ENCODE data around the gene DGAT2.

The DGAT2 gene

GRCh38 chr11:75814363-75814676 lies 45.7 kb downstream of the DGAT2 start:
- no peak for TF ChIP-seq ZFX (IDR thresholded peaks at IDR 0.05)
- TF ChIP-seq CTCF (conservative IDR thresholded peaks at IDR 0.05): no peak
- peak overlapping the region; percentile 68 for H3K27ac ChIP-seq

DNA sequence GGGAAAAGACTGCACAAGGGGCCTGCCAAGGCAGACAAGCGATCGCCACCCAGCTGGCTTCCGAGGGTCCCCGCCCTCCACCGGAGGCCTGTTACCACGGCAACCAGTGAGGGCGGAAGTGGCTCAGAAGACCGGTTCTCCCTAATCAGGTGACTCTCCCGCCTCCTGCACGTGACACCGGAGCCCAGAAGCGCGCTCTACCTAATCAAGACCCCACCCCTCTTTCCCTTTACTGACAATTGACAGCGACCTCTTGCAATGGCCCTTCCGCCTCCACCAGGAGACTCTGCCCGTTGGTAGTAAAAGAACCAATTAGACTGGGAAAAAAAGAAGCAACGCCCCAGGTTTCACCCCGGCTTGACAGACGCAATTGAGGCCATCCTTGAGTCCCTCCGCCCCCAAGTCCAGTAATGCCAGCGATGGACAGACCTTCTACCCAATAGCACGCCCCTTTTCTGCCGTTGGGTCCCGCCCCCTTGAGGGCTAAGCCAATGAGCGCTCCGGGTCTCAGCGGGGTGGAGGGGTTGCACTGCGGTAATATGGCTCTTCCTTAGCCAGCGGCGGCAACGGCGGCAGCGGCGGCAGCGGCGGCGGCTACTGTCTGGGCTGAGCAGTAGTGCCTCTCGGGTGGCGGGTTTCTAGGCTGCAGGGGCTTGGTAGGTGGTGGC lies 46.2 kb downstream of the DGAT2 start, which contains the start of gene UVRAG:
UVRAG (plus strand) TSS at position 534 of the 668 bp plus-strand sequence. CDS start 198 bp downstream, outside the sequence.
- TF ChIP-seq CTCF (conservative IDR thresholded peaks at IDR 0.05): no peak
- no peak for TF ChIP-seq ZFX (IDR thresholded peaks at IDR 0.05)
- peak within 1 kb of the TSS; percentile 68 for H3K27ac ChIP-seq

DNA sequence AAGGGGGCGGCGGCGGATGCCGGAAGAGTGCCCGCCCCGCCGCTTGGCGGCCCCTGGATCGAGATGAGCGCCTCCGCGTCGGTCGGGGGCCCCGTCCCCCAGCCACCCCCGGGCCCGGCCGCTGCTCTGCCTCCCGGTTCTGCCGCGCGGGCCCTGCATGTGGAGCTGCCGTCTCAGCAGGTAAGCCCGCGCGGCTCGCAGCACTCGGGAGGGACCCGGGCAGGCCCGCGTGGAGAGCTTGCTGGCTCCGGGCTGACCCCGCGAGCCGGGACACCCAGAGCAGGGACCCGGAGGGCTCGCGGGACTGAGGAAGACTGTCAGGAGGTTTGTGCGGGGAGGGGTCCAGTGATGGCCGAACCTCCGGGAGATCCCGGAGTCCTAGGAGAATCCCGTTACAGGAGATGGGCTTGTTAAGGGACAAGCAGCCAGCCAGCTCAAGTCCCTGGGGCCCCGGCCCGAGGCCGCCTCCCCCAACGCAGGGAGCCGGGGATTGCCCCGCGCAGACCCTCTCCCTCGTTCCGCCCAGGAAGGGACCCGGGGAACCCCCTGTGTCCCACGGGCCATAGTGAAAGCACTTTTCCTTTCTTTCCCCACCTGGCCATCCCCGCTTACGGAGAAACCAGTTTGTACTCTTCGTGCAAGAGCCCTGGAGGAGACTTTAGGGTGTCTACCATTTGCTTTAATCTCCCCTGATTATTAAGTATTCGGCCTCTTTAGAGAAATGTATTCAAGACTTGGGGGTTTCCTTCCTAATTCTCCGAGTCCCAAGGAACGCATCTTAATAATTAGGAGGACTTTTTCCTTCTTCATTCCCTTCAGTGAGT lies 47.0 kb downstream of the DGAT2 start:
- peak; percentile 62 for TF ChIP-seq ZFX (IDR thresholded peaks at IDR 0.05)
- no peak for TF ChIP-seq CTCF (conservative IDR thresholded peaks at IDR 0.05)
- H3K27ac ChIP-seq: peak overlapping the region; percentile 68

- TF ChIP-seq CTCF (conservative IDR thresholded peaks at IDR 0.05) (no peak), ZFX (IDR thresholded peaks at IDR 0.05) (no peak)
- H3K27ac ChIP-seq: no peak overlapping the region
These were observed 48.1 kb downstream of the DGAT2 start for GRCh38 chr11:75816561-75817239.

GRCh38 chr11:75820645-75821044 lies 52.1 kb downstream of the DGAT2 start:
- TF ChIP-seq CTCF (conservative IDR thresholded peaks at IDR 0.05) (no peak), ZFX (IDR thresholded peaks at IDR 0.05) (no peak)
- no peak overlapping the region for H3K27ac ChIP-seq

DNA sequence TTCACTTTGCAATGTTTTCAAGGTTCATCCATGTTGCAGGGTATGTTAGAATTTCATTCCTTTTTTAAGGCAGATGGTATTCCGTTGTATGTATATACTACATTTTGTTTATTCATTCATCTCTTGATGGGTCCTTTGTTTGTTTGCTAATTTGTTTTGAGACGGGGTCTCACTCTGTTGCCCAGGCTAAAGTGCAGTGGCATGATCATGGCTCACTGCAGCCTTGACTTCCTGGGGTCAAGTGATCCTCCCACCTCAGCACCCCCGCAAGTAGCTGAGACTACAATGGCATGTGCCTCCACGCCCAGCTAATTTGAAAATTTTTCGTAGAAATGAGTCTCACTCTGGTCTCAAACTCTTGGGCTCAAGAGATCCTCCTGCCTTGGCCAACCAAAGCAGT lies 52.6 kb downstream of the DGAT2 start:
- TF ChIP-seq CTCF (conservative IDR thresholded peaks at IDR 0.05) (no peak), ZFX (IDR thresholded peaks at IDR 0.05) (no peak)

DNA sequence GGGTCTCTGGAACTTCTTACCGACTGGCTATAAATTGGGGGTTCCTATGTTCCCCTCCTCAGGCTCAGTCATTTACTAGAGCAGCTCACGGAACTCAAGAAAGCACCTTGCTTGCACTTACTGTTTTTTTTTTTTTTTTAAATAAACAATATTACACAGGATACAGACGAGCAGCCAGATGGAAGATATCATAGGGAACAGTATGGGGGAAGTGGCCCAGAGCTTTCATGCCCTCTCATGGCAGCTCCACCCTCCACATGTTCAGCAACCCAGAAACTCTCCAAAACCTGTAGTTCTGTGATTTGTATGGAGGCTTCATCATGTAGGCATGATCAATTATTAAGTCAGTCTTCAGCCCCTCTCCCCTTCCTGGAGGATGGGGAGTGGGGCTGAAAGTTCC lies 54.0 kb downstream of the DGAT2 start:
- no peak overlapping the region for H3K27ac ChIP-seq
- no peak for TF ChIP-seq CTCF (conservative IDR thresholded peaks at IDR 0.05)
- TF ChIP-seq ZFX (IDR thresholded peaks at IDR 0.05): no peak

More for the DNA sequence above, 52.6 kb downstream of the DGAT2 start:
- H3K27ac ChIP-seq: no peak overlapping the region

Measured in C4-2B (cell line).